GM23338 (cell line): ENCODE measurements around the gene CEBPZOS. TPM values are rescaled to one million over a fixed set of nuclear protein-coding genes. Genes with fewer than 3 reads are reported as not detected.
A peak's percentile ranks its signal among the peaks of the same experiment; 100 is the strongest.

ENCODE experiments used
- ATAC-seq: fragments of 200-7000 bp; cut with Tn5 transposase; 3 replicates; pipeline ENCODE4 v1.9.1; 2020
- DNase-seq: peaks from one replicate; pipeline ENCODE4 v3.0.0-alpha.2; 2015; ENCODE audit warnings: low spot score
- H2AFZ ChIP-seq: fragments of 200-600 bp; sonication (generic); 2 replicates; pipeline ENCODE4 v1.8.0; 2016; ENCODE audit warnings: antibody characterized with exemption, mild to moderate bottlenecking, moderate library complexity
- H3F3A ChIP-seq: fragments of 200-600 bp; sonication (generic); replicated peaks from 2 replicates; pipeline ENCODE4 v1.8.0; 2017; ENCODE audit warnings: antibody characterized with exemption, mixed run types, low read depth
- H3K27ac ChIP-seq: fragments of 200-600 bp; sonication (generic); 2 replicates; pipeline ENCODE4 v1.6.1; 2016; ENCODE audit warnings: low read depth
- H3K27me3 ChIP-seq: fragments of 200-600 bp; sonication (generic); 2 replicates; pipeline ENCODE4 v1.8.0; 2016; ENCODE audit warnings: mild to moderate bottlenecking, mixed run types, moderate library complexity; ENCODE audit not compliant: insufficient read depth
- H3K36me3 ChIP-seq: fragments of 200-600 bp; sonication (generic); 2 replicates; pipeline ENCODE4 v1.8.0; 2016; ENCODE audit warnings: mild to moderate bottlenecking; ENCODE audit not compliant: insufficient read depth
- H3K4me1 ChIP-seq: fragments of 200-600 bp; sonication (generic); 2 replicates; pipeline ENCODE4 v1.8.0; 2016; ENCODE audit warnings: mild to moderate bottlenecking, moderate library complexity; ENCODE audit not compliant: insufficient read depth
- H3K4me2 ChIP-seq: fragments of 200-600 bp; sonication (generic); 2 replicates; pipeline ENCODE4 v1.7.1; 2017; ENCODE audit warnings: mixed run types
- H3K4me3 ChIP-seq: fragments of 200-600 bp; sonication (generic); 2 replicates; pipeline ENCODE4 v1.6.1; 2016; ENCODE audit warnings: mixed run types
- H3K79me2 ChIP-seq: fragments of 200-600 bp; sonication (generic); replicated peaks from 2 replicates; pipeline ENCODE4 v1.8.0; 2017; ENCODE audit warnings: mild to moderate bottlenecking; ENCODE audit not compliant: insufficient read depth
- H3K9me2 ChIP-seq: fragments of 200-600 bp; sonication (generic); 2 replicates; pipeline ENCODE4 v1.8.0; 2017; ENCODE audit not compliant: insufficient read depth
- H4K20me1 ChIP-seq: fragments of 200-600 bp; sonication (generic); replicated peaks from 2 replicates; pipeline ENCODE4 v1.8.0; 2017; ENCODE audit warnings: mild to moderate bottlenecking; ENCODE audit not compliant: insufficient read depth
- H3K27ac Mint-ChIP-seq: 2 replicates; pipeline ENCODE4 v1.8.0; 2020; ENCODE audit warnings: inconsistent platforms, mild to moderate bottlenecking, moderate library complexity, mixed read lengths
- H3K27me3 Mint-ChIP-seq: 3 replicates; pipeline ENCODE4 v1.8.0; 2022; ENCODE audit warnings: low read depth, mild to moderate bottlenecking, moderate library complexity, mixed read lengths, inconsistent platforms; ENCODE audit not compliant: insufficient read depth, poor library complexity
- H3K36me3 Mint-ChIP-seq: 3 replicates; pipeline ENCODE4 v1.8.0; 2021; ENCODE audit warnings: low read depth, mild to moderate bottlenecking, inconsistent platforms, moderate library complexity, mixed read lengths
- H3K4me1 Mint-ChIP-seq: 3 replicates; pipeline ENCODE4 v1.8.0; 2020; ENCODE audit warnings: mild to moderate bottlenecking, inconsistent platforms, mixed read lengths
- H3K4me3 Mint-ChIP-seq: 3 replicates; pipeline ENCODE4 v1.8.0; 2021; ENCODE audit warnings: moderate library complexity, mild to moderate bottlenecking, inconsistent platforms, mixed read lengths
- H3K9me3 Mint-ChIP-seq: 3 replicates; pipeline ENCODE4 v1.8.0; 2020; ENCODE audit warnings: moderate library complexity, mild to moderate bottlenecking, inconsistent platforms, mixed read lengths
- CREB1 ChIP-seq: fragments of 250-450 bp; sonication (Bioruptor Pico); IDR thresholded peaks from 2 replicates; pipeline ENCODE4 v1.5.0; 2020; ENCODE audit warnings: low read depth, mild to moderate bottlenecking, moderate library complexity
- ETS1 ChIP-seq: IDR thresholded peaks from 2 replicates; pipeline ENCODE4 v1.6.1; 2016; ENCODE audit warnings: antibody characterized with exemption
- EZH2 ChIP-seq: fragments of 200-600 bp; sonication (generic); IDR thresholded peaks from one replicate; pipeline ENCODE4 v1.8.0; 2017; ENCODE audit warnings: antibody characterized with exemption, mild to moderate bottlenecking, low read depth; ENCODE audit not compliant: unreplicated experiment
- EZH2phosphoT487 ChIP-seq: fragments of 200-600 bp; sonication (generic); IDR thresholded peaks from one replicate; pipeline ENCODE4 v1.8.1; 2018; ENCODE audit warnings: antibody characterized with exemption; ENCODE audit not compliant: unreplicated experiment
- NANOG ChIP-seq: IDR thresholded peaks from 2 replicates; pipeline ENCODE4 v1.6.1; 2016; ENCODE audit warnings: antibody characterized with exemption, borderline replicate concordance
- POLR2AphosphoS5 ChIP-seq: IDR thresholded peaks from 2 replicates; pipeline ENCODE4 v1.6.1; 2016; ENCODE audit warnings: antibody characterized with exemption, low read depth
- REST ChIP-seq: IDR thresholded peaks from one replicate; pipeline ENCODE4 v1.6.1; 2018; ENCODE audit warnings: antibody characterized with exemption; ENCODE audit not compliant: unreplicated experiment
- STAT1 ChIP-seq: IDR thresholded peaks from one replicate; pipeline ENCODE4 v1.6.1; 2016; ENCODE audit warnings: antibody characterized with exemption; ENCODE audit not compliant: unreplicated experiment
- ZNF114 ChIP-seq: fragments of 250-450 bp; sonication (Bioruptor Pico); IDR thresholded peaks from 2 replicates; pipeline ENCODE4 v1.5.0; 2020; ENCODE audit warnings: mild to moderate bottlenecking, moderate library complexity
- ZNF331 ChIP-seq: fragments of 250-450 bp; sonication (Bioruptor Pico); IDR thresholded peaks from 2 replicates; pipeline ENCODE4 v1.5.0; 2020; ENCODE audit warnings: low read depth, mild to moderate bottlenecking, moderate library complexity
- polyA plus RNA-seq: library from polyadenylated mRNA; unstranded; fragments of >200 nt; fragmentation: Nextera tagmentation; extraction: Ambion mirVana; gene quantifications from 2 replicates; pipeline ENCODE4 v1.2.1, GENCODE V29; 2016
- total RNA-seq: library from RNA; depleted of rRNA; stranded (reverse); fragments of >200 nt; shearing (Covaris generic); gene quantifications from 2 replicates; pipeline ENCODE4 v1.2.3, GENCODE V29; 2014

CEBPZOS gene
- total and polyA plus RNA-seq, 2 experiments from 2014 or later = 83.6 to 191 TPM

- Mint-ChIP-seq H3K4me1 (peaks cover 43% of the 10 kb centered on the region), H3K4me3 (no peak overlapping the region; the same call in 2 of the 3 replicates), H3K27me3 (peaks cover 11% of the 10 kb centered on the region), H3K36me3 (no peaks in the 10 kb centered on the region), H3K9me3 (peaks cover 2% of the 10 kb centered on the region; the same call in 1 of the 3 replicates), H3K27ac (peak overlapping the region; percentile 26; the same call in 1 of the 2 replicates)
- peaks cover 42% of the 10 kb centered on the region for H3K4me1 ChIP-seq
- H3K27ac ChIP-seq = no peak overlapping the region
- no peak overlapping the region for H3K4me2 ChIP-seq
- H3K79me2 ChIP-seq = no peaks in the 10 kb centered on the region
- H3K27me3 ChIP-seq = no peaks in the 10 kb centered on the region
- no peaks in the 10 kb centered on the region for H3K36me3 ChIP-seq
- ATAC-seq = peak; percentile 63
- H3K4me3 ChIP-seq = no peak overlapping the region
- H3F3A ChIP-seq = 0 out of 2 replicates have a peak, but pooled peaks cover 3% of the 10 kb centered on the region
- no peak for TF ChIP-seq POLR2AphosphoS5
- no peak for TF ChIP-seq NANOG
- TF ChIP-seq CREB1 (CRISPR knock-in tag) = no peak
- no peak for TF ChIP-seq EZH2phosphoT487
- no peak for TF ChIP-seq EZH2
- DNase-seq = no peak
- H2AFZ ChIP-seq = peak overlapping the region; percentile 74
- H4K20me1 ChIP-seq = no peaks in the 10 kb centered on the region
- H3K9me2 ChIP-seq = no peaks in the 10 kb centered on the region
These were observed 5.0 kb upstream of the CEBPZOS start for GRCh38 chr2:37191253-37191652.

GRCh38 chr2:37191747-37192146 is 4.5 kb upstream of the CEBPZOS start:
- Histone ChIP-seq H3K27me3 (no peaks in the 10 kb centered on the region), H4K20me1 (no peaks in the 10 kb centered on the region), H3K4me1 (peaks cover 42% of the 10 kb centered on the region), H2AFZ (peak overlapping the region; percentile 74), H3K9me2 (no peaks in the 10 kb centered on the region), H3F3A (0 out of 2 replicates have a peak, but pooled peaks cover 3% of the 10 kb centered on the region), H3K27ac (no peak overlapping the region), H3K36me3 (no peaks in the 10 kb centered on the region), H3K4me3 (no peak overlapping the region), H3K4me2 (no peak overlapping the region), H3K79me2 (peaks cover 4% of the 10 kb centered on the region)
- ATAC-seq (peak; percentile 19), DNase-seq (no peak)
- no peak for TF ChIP-seq CREB1 (CRISPR knock-in tag)
- no peak for TF ChIP-seq ZNF114 (CRISPR knock-in tag)
- TF ChIP-seq NANOG = no peak
- no peak for TF ChIP-seq ETS1
- TF ChIP-seq ZNF331 (CRISPR knock-in tag) = no peak
- TF ChIP-seq STAT1 = no peak
- no peak overlapping the region; the same call in 2 of the 3 replicates for H3K4me3 Mint-ChIP-seq
- H3K4me1 Mint-ChIP-seq = peaks cover 43% of the 10 kb centered on the region
- peaks cover 14% of the 10 kb centered on the region for H3K27me3 Mint-ChIP-seq
- H3K27ac Mint-ChIP-seq = 0 out of 2 replicates have a peak overlapping the region, but pooled peaks have one; percentile 26
- H3K9me3 Mint-ChIP-seq = peaks cover 3% of the 10 kb centered on the region; the same call in 1 of the 3 replicates
- H3K36me3 Mint-ChIP-seq = no peaks in the 10 kb centered on the region

DNA sequence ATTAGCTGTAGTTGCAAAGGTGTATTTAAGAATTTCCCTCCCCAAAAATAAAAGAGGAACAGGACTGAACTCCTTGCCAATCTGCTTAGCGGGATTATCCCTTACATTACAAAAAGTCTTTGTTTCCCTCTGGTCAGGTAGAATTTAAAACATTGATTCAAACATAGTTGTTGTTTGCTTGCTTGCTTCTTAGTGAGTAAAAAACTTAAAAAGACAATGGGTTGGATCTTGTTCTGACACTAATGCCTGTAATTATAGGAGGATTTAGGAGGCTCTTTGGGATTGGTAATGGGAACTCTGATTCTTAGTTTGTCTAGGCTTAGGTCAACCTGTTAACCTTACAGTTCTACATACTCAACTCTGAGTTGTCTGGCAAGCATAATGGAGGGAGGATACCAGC is 3.7 kb upstream of the CEBPZOS start:
- peaks cover 7% of the 10 kb centered on the region; the same call in 1 of the 3 replicates for H3K36me3 Mint-ChIP-seq
- H3K27ac Mint-ChIP-seq = peak overlapping the region; percentile 29; the same call in 1 of the 2 replicates
- TF ChIP-seq EZH2 (no peak), EZH2phosphoT487 (no peak), REST (no peak), ETS1 (no peak), NANOG (no peak), ZNF331 (CRISPR knock-in tag) (no peak)

More for the DNA sequence above, 3.7 kb upstream of the CEBPZOS start:
- H3K27ac ChIP-seq = peak overlapping the region; percentile 16; the same call in 1 of the 2 replicates
- peaks cover 14% of the 10 kb centered on the region for H3K27me3 Mint-ChIP-seq
- H3K4me3 ChIP-seq = no peak overlapping the region
- H3F3A ChIP-seq = 0 out of 2 replicates have a peak, but pooled peaks cover 9% of the 10 kb centered on the region
- peaks cover 47% of the 10 kb centered on the region for H3K4me1 ChIP-seq
- 0 out of 2 replicates have a peak overlapping the region, but pooled peaks have one; percentile 13 for H3K4me2 ChIP-seq
- 0 out of 2 replicates have a peak overlapping the region, but pooled peaks have one; percentile 8 for H2AFZ ChIP-seq
- DNase-seq = no peak
- peaks cover 3% of the 10 kb centered on the region; the same call in 1 of the 3 replicates for H3K9me3 Mint-ChIP-seq
- peaks cover 49% of the 10 kb centered on the region for H3K4me1 Mint-ChIP-seq
- no peaks in the 10 kb centered on the region for H3K27me3 ChIP-seq
- ATAC-seq = no peak
- no peaks in the 10 kb centered on the region for H3K9me2 ChIP-seq
- no peak overlapping the region for H3K4me3 Mint-ChIP-seq
- no peaks in the 10 kb centered on the region for H3K36me3 ChIP-seq
- H4K20me1 ChIP-seq = no peaks in the 10 kb centered on the region
- H3K79me2 ChIP-seq = peaks cover 12% of the 10 kb centered on the region
